Daoy (cell line): Measurements from ENCODE around the gene BBS5. TPM values are rescaled to one million over a fixed set of nuclear protein-coding genes. Genes with fewer than 3 reads are reported as not detected.

Source experiments
- DNase-seq: peaks from one replicate; pipeline ENCODE4 v3.0.0-alpha.2; 2015; ENCODE audit warnings: low read depth
- total RNA-seq: library from RNA; depleted of rRNA; stranded (reverse); fragments of >200 nt; shearing (Covaris generic); gene quantifications from 2 replicates; pipeline ENCODE4 v1.2.3, GENCODE V29; 2014; rRNA removed

BBS5 gene
- total RNA-seq, 1 experiment from 2014 or later = 6.7 TPM

DNA sequence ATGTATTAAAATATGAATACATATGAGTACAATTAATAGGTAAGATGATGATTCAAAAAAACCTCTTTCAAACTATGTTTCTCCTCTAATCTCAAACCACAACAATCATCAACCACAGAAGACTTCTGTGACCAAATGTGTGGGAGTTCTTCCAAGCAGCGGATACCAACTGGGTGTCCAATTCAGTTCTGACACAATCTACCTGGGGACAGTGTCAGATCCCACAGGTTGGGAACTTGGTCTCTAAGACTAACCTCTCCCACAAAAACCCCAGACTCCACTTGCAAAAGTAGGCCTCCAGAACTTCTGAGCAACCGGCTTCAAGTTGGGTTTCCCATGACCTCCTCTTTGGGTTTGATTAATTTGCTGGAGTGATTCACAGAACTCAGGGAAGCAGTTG lies 67.5 kb downstream of the BBS5 start:
- DNase-seq = no peak

Other genes with a start within 250 kb of the BBS5 start
- under 0.01 TPM in 1 of 2 replicates, not detected in the other for gene LRP2, start 117.0 kb upstream of the BBS5 start, total RNA-seq
- 0.15 and 0.51 TPM in 2 replicates for gene KLHL41, start 30.2 kb downstream of the BBS5 start, total RNA-seq
- gene FASTKD1, start 94.4 kb downstream of the BBS5 start, total RNA-seq = 26.5 and 37.1 TPM in 2 replicates
- 40.2 and 44.4 TPM in 2 replicates for gene PPIG, start 104.9 kb downstream of the BBS5 start, total RNA-seq
- gene CFAP210, start 214.9 kb downstream of the BBS5 start, total RNA-seq = not detected in 2 replicates
- 10.4 and 12.2 TPM in 2 replicates for gene PHOSPHO2, start 215.0 kb downstream of the BBS5 start, total RNA-seq